Fibroblast of lung (primary cell): ENCODE measurements around the gene DDX31. TPM values are rescaled to one million over a fixed set of nuclear protein-coding genes. Genes with fewer than 3 reads are reported as not detected.

Source experiments
- DNase-seq, 2 donors: peaks; one replicate each; pipeline versions ENCODE4 v3.0.0 to v3.0.0-alpha.2; 2010; ENCODE audit warnings: low read depth in 2 of 2
- H2AFZ ChIP-seq: 2 replicates; pipeline ENCODE4 v1.5.1; 2012; ENCODE audit warnings: low read length, control low read depth, inconsistent platforms
- H3K27ac ChIP-seq: 2 replicates; pipeline ENCODE4 v1.5.1; 2011; ENCODE audit warnings: low read length, control low read depth; ENCODE audit not compliant: insufficient read depth
- H3K27me3 ChIP-seq: 2 replicates; pipeline ENCODE4 v1.5.1; 2011; ENCODE audit warnings: mild to moderate bottlenecking, low read length; ENCODE audit not compliant: control insufficient read depth, insufficient read depth
- H3K36me3 ChIP-seq: 2 replicates; pipeline ENCODE4 v1.5.1; 2011; ENCODE audit warnings: low read length; ENCODE audit not compliant: control insufficient read depth, insufficient read depth
- H3K4me1 ChIP-seq: 2 replicates; pipeline ENCODE4 v1.5.1; 2011; ENCODE audit warnings: low read length; ENCODE audit not compliant: control insufficient read depth, insufficient read depth; ENCODE audit errors: extremely low read depth
- H3K4me2 ChIP-seq: 2 replicates; pipeline ENCODE4 v1.5.1; 2011; ENCODE audit warnings: low read length, control low read depth; ENCODE audit not compliant: insufficient read depth; ENCODE audit errors: extremely low read depth
- H3K4me3 ChIP-seq, 4 experiments: fragments of 200-600 bp in 1 of 4; sonication (generic) in 1 of 4; replicated peaks in 1 of 4; 2 replicates each; pipeline ENCODE4 v1.5.1; 2011 to 2016; ENCODE audit warnings: low read length in 4 of 4, low read depth in 3 of 4, mild to moderate bottlenecking in 3 of 4, control low read depth in 2 of 4, inconsistent platforms in 1 of 4, mixed read lengths in 1 of 4; ENCODE audit not compliant: insufficient read depth in 1 of 4; ENCODE audit errors: control extremely low read depth in 1 of 4
- H3K79me2 ChIP-seq: 2 replicates; pipeline ENCODE4 v1.5.1; 2012; ENCODE audit warnings: mild to moderate bottlenecking, low read length, inconsistent platforms; ENCODE audit not compliant: control insufficient read depth, insufficient read depth
- H3K9ac ChIP-seq: 2 replicates; pipeline ENCODE4 v1.5.1; 2011; ENCODE audit warnings: mild to moderate bottlenecking, low read length, control low read depth; ENCODE audit not compliant: insufficient read depth
- H3K9me3 ChIP-seq: 2 replicates; pipeline ENCODE4 v1.5.1; 2012; ENCODE audit warnings: low read depth, low read length; ENCODE audit not compliant: control insufficient read depth, insufficient read depth
- H4K20me1 ChIP-seq: 2 replicates; pipeline ENCODE4 v1.5.1; 2011; ENCODE audit warnings: low read length; ENCODE audit not compliant: control insufficient read depth, insufficient read depth; ENCODE audit errors: extremely low read depth
- CTCF ChIP-seq, 2 donors: IDR thresholded peaks in 1 of 2; conservative IDR thresholded peaks in 1 of 2; 1 replicate in 1 of 2; 2 replicates in 1 of 2; pipeline ENCODE4 v1.5.1; 2011 to 2012; ENCODE audit warnings: low read length in 2 of 2, control low read depth in 1 of 2, inconsistent platforms in 1 of 2, low read depth in 1 of 2, mild to moderate bottlenecking in 1 of 2
- EZH2 ChIP-seq: IDR thresholded peaks from 2 replicates; pipeline ENCODE4 v1.5.1; 2012; ENCODE audit warnings: low read length, control low read depth, mild to moderate bottlenecking; ENCODE audit errors: missing control alignments
- polyA plus RNA-seq, 2 donors: library from polyadenylated mRNA; depleted of rRNA in 1 of 2; stranded (reverse) in 1 of 2; unstranded in 1 of 2; fragments of >200 nt; gene quantifications; 2 replicates each; pipeline ENCODE4 v1.2.1, GENCODE V29; 2011 to 2012; ENCODE audit warnings: missing spikeins in 1 of 2
- total RNA-seq: library from RNA; depleted of rRNA; stranded (reverse); fragments of >200 nt; gene quantifications from 2 replicates; pipeline ENCODE4 v1.2.1, GENCODE V29; 2014

The DDX31 gene
- total and polyA plus RNA-seq, 2 donors (not counting 1 experiment from before 2014, with no cell fraction given): 10.1 to 10.8 TPM

GRCh38 chr9:132543251-132543650, 126.5 kb downstream of the DDX31 start:
- H3K79me2 ChIP-seq: no peaks in the 10 kb centered on the region
- H2AFZ ChIP-seq: no peak overlapping the region
- H3K9me3 ChIP-seq: no peaks in the 10 kb centered on the region
- H3K4me2 ChIP-seq: no peak overlapping the region
- H4K20me1 ChIP-seq: no peaks in the 10 kb centered on the region
- no peak overlapping the region for H3K9ac ChIP-seq
- H3K4me1 ChIP-seq: no peaks in the 10 kb centered on the region
- H3K27me3 ChIP-seq: no peaks in the 10 kb centered on the region
- no peak for TF ChIP-seq CTCF (conservative IDR thresholded peaks at IDR 0.05 in 1 of 2, IDR thresholded peaks at IDR 0.05 in 1 of 2; ENCODE audit: low read depth in 1 of 2, low read length in 2 of 2)
- TF ChIP-seq EZH2: no peak
- no peaks in the 10 kb centered on the region for H3K36me3 ChIP-seq
- no peak overlapping the region for H3K4me3 ChIP-seq
- H3K27ac ChIP-seq: no peak overlapping the region
- no peak for DNase-seq

Other genes with a start within 250 kb of the DDX31 start
- gene BARHL1, start 87.4 kb downstream of the DDX31 start, total RNA-seq: not detected in 2 replicates
- gene BARHL1, start 87.4 kb downstream of the DDX31 start, polyA plus RNA-seq: not detected in 2 replicates
- 10.8 and 11.4 TPM in 2 replicates for gene GTF3C4, start 481 bp upstream of the DDX31 start, total RNA-seq
- 6.8 and 7.0 TPM in 2 replicates for gene GTF3C4, start 481 bp upstream of the DDX31 start, polyA plus RNA-seq
- 0.17 and 0.26 TPM in 2 replicates for gene AK8, start 208.3 kb upstream of the DDX31 start, total RNA-seq
- 0.25 and 0.50 TPM in 2 replicates for gene AK8, start 208.3 kb upstream of the DDX31 start, polyA plus RNA-seq
- gene SPACA9, start 208.9 kb upstream of the DDX31 start, total RNA-seq: 3.1 and 4.3 TPM in 2 replicates
- gene SPACA9, start 208.9 kb upstream of the DDX31 start, polyA plus RNA-seq: 3.9 and 4.4 TPM in 2 replicates